ENCODE results near the gene HEMK1. TPM values are rescaled to one million over a fixed set of nuclear protein-coding genes. Genes with fewer than 3 reads are reported as not detected.
A peak's percentile ranks its signal among the peaks of the same experiment; 100 is the strongest.

Gene HEMK1
- 3.0 TPM for total RNA-seq

- peak within 1 kb of the TSS; percentile 80 for H3K4me3 ChIP-seq (ENCODE audit: low read length)
Measured at GRCh38 chr3:50568947-50569749, at the start of gene HEMK1. Gene HEMK1 (plus strand): TSS chr3:50569522. CDS start chr3:50571105, 1,583 bp downstream.

GRCh38 chr3:50520849-50521248, 48.5 kb upstream of the HEMK1 start:
- H3K27me3 ChIP-seq (ENCODE audit: insufficient read depth, low read length): no peaks in the 10 kb centered on the region
- peaks cover 5% of the 10 kb centered on the region for H3K4me1 ChIP-seq (ENCODE audit: insufficient read depth, low read length)
- H3K4me3 ChIP-seq (ENCODE audit: low read length): no peak overlapping the region
- no peaks in the 10 kb centered on the region for H3K9me3 ChIP-seq (ENCODE audit: low read depth, low read length)

More at GRCh38 chr3:50568947-50569749, at the start of gene HEMK1:
- no peaks in the 10 kb centered on the region for H3K27me3 ChIP-seq (ENCODE audit: insufficient read depth, low read length)
- H3K9me3 ChIP-seq (ENCODE audit: low read depth, low read length): no peaks in the 10 kb centered on the region
- peaks cover 70% of the 10 kb centered on the region for H3K4me1 ChIP-seq (ENCODE audit: insufficient read depth, low read length)

- Histone ChIP-seq H3K9me3 (ENCODE audit: low read depth, low read length) (no peaks in the 10 kb centered on the region), H3K27me3 (ENCODE audit: insufficient read depth, low read length) (no peaks in the 10 kb centered on the region), H3K4me3 (ENCODE audit: low read length) (no peak overlapping the region), H3K4me1 (ENCODE audit: insufficient read depth, low read length) (no peaks in the 10 kb centered on the region)
Measured at GRCh38 chr3:50521572-50521971, 47.8 kb upstream of the HEMK1 start.

GRCh38 chr3:50523279-50523811, 46.0 kb upstream of the HEMK1 start:
- H3K4me1 ChIP-seq (ENCODE audit: insufficient read depth, low read length): no peaks in the 10 kb centered on the region
- no peaks in the 10 kb centered on the region for H3K27me3 ChIP-seq (ENCODE audit: insufficient read depth, low read length)
- H3K9me3 ChIP-seq (ENCODE audit: low read depth, low read length): no peaks in the 10 kb centered on the region
- H3K4me3 ChIP-seq (ENCODE audit: low read length): no peak overlapping the region

- Histone ChIP-seq H3K9me3 (ENCODE audit: low read depth, low read length) (no peaks in the 10 kb centered on the region), H3K27me3 (ENCODE audit: insufficient read depth, low read length) (peaks cover 4% of the 10 kb centered on the region), H3K4me1 (ENCODE audit: insufficient read depth, low read length) (no peaks in the 10 kb centered on the region), H3K4me3 (ENCODE audit: low read length) (no peak overlapping the region)
Measured at GRCh38 chr3:50524746-50525145, 44.6 kb upstream of the HEMK1 start.

GRCh38 chr3:50525191-50525910, 44.0 kb upstream of the HEMK1 start:
- H3K9me3 ChIP-seq (ENCODE audit: low read depth, low read length): no peaks in the 10 kb centered on the region
- no peaks in the 10 kb centered on the region for H3K4me1 ChIP-seq (ENCODE audit: insufficient read depth, low read length)
- H3K4me3 ChIP-seq (ENCODE audit: low read length): no peak overlapping the region
- H3K27me3 ChIP-seq (ENCODE audit: insufficient read depth, low read length): peaks cover 6% of the 10 kb centered on the region

- H3K9me3 ChIP-seq (ENCODE audit: low read depth, low read length): no peaks in the 10 kb centered on the region
- no peak overlapping the region for H3K4me3 ChIP-seq (ENCODE audit: low read length)
- H3K27me3 ChIP-seq (ENCODE audit: insufficient read depth, low read length): peaks cover 6% of the 10 kb centered on the region
- no peaks in the 10 kb centered on the region for H3K4me1 ChIP-seq (ENCODE audit: insufficient read depth, low read length)
Measured at GRCh38 chr3:50525987-50526386, 43.3 kb upstream of the HEMK1 start.

- Histone ChIP-seq H3K4me3 (ENCODE audit: low read length) (no peak overlapping the region), H3K4me1 (ENCODE audit: insufficient read depth, low read length) (no peaks in the 10 kb centered on the region), H3K27me3 (ENCODE audit: insufficient read depth, low read length) (peaks cover 11% of the 10 kb centered on the region), H3K9me3 (ENCODE audit: low read depth, low read length) (no peaks in the 10 kb centered on the region)
Measured at GRCh38 chr3:50530001-50530970, 39.0 kb upstream of the HEMK1 start.

GRCh38 chr3:50531201-50531600, 38.1 kb upstream of the HEMK1 start:
- Histone ChIP-seq H3K4me1 (ENCODE audit: insufficient read depth, low read length) (no peaks in the 10 kb centered on the region), H3K27me3 (ENCODE audit: insufficient read depth, low read length) (peaks cover 11% of the 10 kb centered on the region)

GRCh38 chr3:50532062-50532705, 37.1 kb upstream of the HEMK1 start:
- no peaks in the 10 kb centered on the region for H3K4me1 ChIP-seq (ENCODE audit: insufficient read depth, low read length)
- no peak overlapping the region for H3K4me3 ChIP-seq (ENCODE audit: low read length)
- no peaks in the 10 kb centered on the region for H3K9me3 ChIP-seq (ENCODE audit: low read depth, low read length)
- peaks cover 11% of the 10 kb centered on the region for H3K27me3 ChIP-seq (ENCODE audit: insufficient read depth, low read length)

More at GRCh38 chr3:50531201-50531600, 38.1 kb upstream of the HEMK1 start:
- Histone ChIP-seq H3K9me3 (ENCODE audit: low read depth, low read length) (no peaks in the 10 kb centered on the region), H3K4me3 (ENCODE audit: low read length) (no peak overlapping the region)

- no peaks in the 10 kb centered on the region for H3K4me1 ChIP-seq (ENCODE audit: insufficient read depth, low read length)
- no peak overlapping the region for H3K4me3 ChIP-seq (ENCODE audit: low read length)
- no peaks in the 10 kb centered on the region for H3K9me3 ChIP-seq (ENCODE audit: low read depth, low read length)
- peaks cover 11% of the 10 kb centered on the region for H3K27me3 ChIP-seq (ENCODE audit: insufficient read depth, low read length)
Measured at GRCh38 chr3:50533316-50533715, 36.0 kb upstream of the HEMK1 start.

- Histone ChIP-seq H3K4me1 (ENCODE audit: insufficient read depth, low read length) (no peaks in the 10 kb centered on the region), H3K27me3 (ENCODE audit: insufficient read depth, low read length) (peaks cover 11% of the 10 kb centered on the region), H3K9me3 (ENCODE audit: low read depth, low read length) (no peaks in the 10 kb centered on the region), H3K4me3 (ENCODE audit: low read length) (no peak overlapping the region)
Measured at GRCh38 chr3:50533807-50534461, 35.4 kb upstream of the HEMK1 start.

- H3K9me3 ChIP-seq (ENCODE audit: low read depth, low read length): no peaks in the 10 kb centered on the region
- no peak overlapping the region for H3K4me3 ChIP-seq (ENCODE audit: low read length)
- H3K27me3 ChIP-seq (ENCODE audit: insufficient read depth, low read length): peaks cover 6% of the 10 kb centered on the region
- no peaks in the 10 kb centered on the region for H3K4me1 ChIP-seq (ENCODE audit: insufficient read depth, low read length)
Measured at GRCh38 chr3:50534681-50535330, 34.5 kb upstream of the HEMK1 start.

Data from mononuclear cell (primary cell).